MM.1S (cell line): ENCODE measurements around the gene FBXO45.

Experiments
- CTCF ChIP-seq: fragments of 300-600 bp; sonication (generic); IDR thresholded peaks from 2 replicates; pipeline ENCODE4 v1.5.1; 2016; ENCODE audit warnings: antibody characterized with exemption, low read length, mixed read lengths
- EZH2 ChIP-seq: fragments of 300-600 bp; sonication (generic); optimal IDR thresholded peaks from 2 replicates; pipeline ENCODE3; 2017; ENCODE audit warnings: low read depth, mild to moderate bottlenecking, antibody characterized with exemption, low read length, mixed read lengths
- EZH2phosphoT487 ChIP-seq: fragments of 300-600 bp; sonication (generic); IDR thresholded peaks from 2 replicates; pipeline ENCODE4 v1.6.1; 2018; ENCODE audit warnings: antibody characterized with exemption, low read length

GRCh38 chr3:196558476-196558875, 10.0 kb upstream of the FBXO45 start:
- no peak for TF ChIP-seq CTCF
- no peak for TF ChIP-seq EZH2phosphoT487
- no peak for TF ChIP-seq EZH2
